ENCODE results near the gene IL22RA1. TPM values are rescaled to one million over a fixed set of nuclear protein-coding genes. Genes with fewer than 3 reads are reported as not detected.
A peak's percentile ranks its signal among the peaks of the same experiment; 100 is the strongest.

Gene IL22RA1
- total and polyA plus RNA-seq, 2 of the 8 experiments (the other 6 are each of a cell fraction or from before 2014, with no cell fraction given), result 0.17 to 0.32 TPM

GRCh38 chr1:24147194-24147593, 4.3 kb upstream of the IL22RA1 start:
- POLR2A ChIA-PET (ENCODE audit: partially characterized antibody), result no interaction called here
- TF ChIP-seq E2F6 (IDR thresholded peaks at IDR 0.05), result no peak
- TF ChIP-seq SP1 (IDR thresholded peaks at IDR 0.05; ENCODE audit: low read depth, low read length), result no peak
- no peak for TF ChIP-seq YY1 (IDR thresholded peaks at IDR 0.05; ENCODE audit: low read depth, low read length)
- no peak for TF ChIP-seq JUND (IDR thresholded peaks at IDR 0.05; ENCODE audit: low read length)
- no peak for TF ChIP-seq SP2 (IDR thresholded peaks at IDR 0.05; ENCODE audit: low read length)
- no peak for TF ChIP-seq SP4 (IDR thresholded peaks at IDR 0.05; ENCODE audit: low read length)
- no peak for TF ChIP-seq EP300 (IDR thresholded peaks at IDR 0.05; ENCODE audit: borderline replicate concordance in 1 of 2, low read depth in 2 of 2, low read length in 2 of 2)
- TF ChIP-seq TAF1 (IDR thresholded peaks at IDR 0.05; ENCODE audit: low read depth, low read length), result no peak
- no peak for TF ChIP-seq CTBP2 (IDR thresholded peaks at IDR 0.05; ENCODE audit: borderline replicate concordance, insufficient read depth, insufficient read length, low read length)
- TF ChIP-seq SIRT6 (IDR thresholded peaks at IDR 0.05; ENCODE audit: low read length), result no peak
- TF ChIP-seq RFX5 (IDR thresholded peaks at IDR 0.05; ENCODE audit: borderline replicate concordance, low read depth, low read length), result no peak
- no peak for TF ChIP-seq RAD21 (IDR thresholded peaks at IDR 0.05 in 1 of 2, conservative IDR thresholded peaks at IDR 0.05 in 1 of 2; ENCODE audit: low read depth in 2 of 2, low read length in 2 of 2)
- no peak for TF ChIP-seq GTF2F1 (IDR thresholded peaks at IDR 0.05; ENCODE audit: borderline replicate concordance, low read depth, low read length)
- no peak for TF ChIP-seq SUZ12 (IDR thresholded peaks at IDR 0.05; ENCODE audit: low read length)

More at GRCh38 chr1:24147194-24147593, 4.3 kb upstream of the IL22RA1 start:
- H4K5ac ChIP-seq (ENCODE audit: insufficient read length, low read depth, low read length), result no peak overlapping the region
- WGBS, 2 experiments (ENCODE audit: extremely low coverage in 1 of 2, insufficient coverage in 1 of 2, insufficient read length in 1 of 2, insufficient replicate concordance in 2 of 2, low coverage in 1 of 2, low lambda C conversion rate in 2 of 2, missing lambda C conversion rate in 1 of 2), result 87% methylated on average over 9 of the region's 9 CpGs; no CpG with 5 or more reads in 1 of the 2 experiments
- H2BK120ac ChIP-seq (replicated peaks; ENCODE audit: low read depth, low read length), result no peak overlapping the region
- H3K4ac ChIP-seq (replicated peaks; ENCODE audit: insufficient read length, low read depth, low read length), result no peak overlapping the region
- no peak overlapping the region for H3K4me3 ChIP-seq (ENCODE audit: extremely low read depth in 1 of 4, insufficient read depth in 2 of 4, low read depth in 3 of 4, low read length in 4 of 4)
- no peak overlapping the region for H3K4me2 ChIP-seq (ENCODE audit: insufficient read depth in 1 of 2, low read depth in 2 of 2, low read length in 2 of 2)
- no peaks in the 10 kb centered on the region for H3K27me3 ChIP-seq (replicated peaks in 1 of 4; ENCODE audit: control insufficient read depth in 3 of 4, extremely low read depth in 1 of 4, insufficient read depth in 3 of 4, low read length in 3 of 4)
- H3K27ac ChIP-seq (ENCODE audit: low read depth, low read length), result no peak overlapping the region
- H3K79me2 ChIP-seq (ENCODE audit: control insufficient read depth in 1 of 2, insufficient read depth in 2 of 2, low read length in 2 of 2), result no peaks in the 10 kb centered on the region
- no peak overlapping the region; a peak in 2 of 7 replicates for H3K9ac ChIP-seq (replicated peaks in 1 of 4; ENCODE audit: extremely low read depth in 1 of 4, low read depth in 3 of 4, low read length in 3 of 4)
- no peak overlapping the region for H2AFZ ChIP-seq (ENCODE audit: low read length)
- no peaks in the 10 kb centered on the region; the same call in 1 of the 2 replicates for H3K79me1 ChIP-seq (ENCODE audit: low read depth, low read length)
- CTCF ChIA-PET (ENCODE audit: partially characterized antibody), result interaction anchor here (1.0 to 1.5 kb wide), 4 partner anchors 9 to 246 kb away, joined by 3 to 7 read pairs (median 4); no protein-coding TSS in a partner anchor
- no peaks in the 10 kb centered on the region for H4K20me1 ChIP-seq (replicated peaks in 1 of 2; ENCODE audit: control insufficient read depth in 1 of 2, insufficient read depth in 2 of 2, low read length in 2 of 2)
- no peak overlapping the region; the same call in 1 of the 2 replicates for H3K18ac ChIP-seq (ENCODE audit: extremely low read depth, low read length)
- no peak overlapping the region; the same call in 1 of the 2 replicates for H2BK15ac ChIP-seq (ENCODE audit: low read length)
- H4K91ac ChIP-seq (replicated peaks; ENCODE audit: insufficient read length, low read length), result no peak overlapping the region
- H3K56ac ChIP-seq (replicated peaks; ENCODE audit: insufficient read length, low read depth, low read length), result no peak overlapping the region
- H3K23ac ChIP-seq (ENCODE audit: insufficient read length), result no peak overlapping the region
- FAIRE-seq (no peak), DNase-seq (ENCODE audit: low read depth in 1 of 2, low spot score in 2 of 2) (no peak)
- no peak overlapping the region for H2BK20ac ChIP-seq (ENCODE audit: low read length)
- H4K8ac ChIP-seq (ENCODE audit: extremely low read depth, insufficient read depth, low read length), result no peak overlapping the region
- H3K14ac ChIP-seq (ENCODE audit: insufficient read length), result no peak overlapping the region
- H3K9me3 ChIP-seq (ENCODE audit: insufficient read depth in 2 of 2, low read depth in 1 of 2, low read length in 1 of 2), result no peaks in the 10 kb centered on the region
- no peak overlapping the region for H2BK5ac ChIP-seq (ENCODE audit: low read depth, low read length)
- no peak overlapping the region for H2AK5ac ChIP-seq (ENCODE audit: low read depth, low read length)
- H3K23me2 ChIP-seq (ENCODE audit: low read depth, low read length), result 0 out of 2 replicates have a peak, but pooled peaks cover 1% of the 10 kb centered on the region
- peak overlapping the region; percentile 68; the same call in 1 of the 2 replicates for H2BK12ac ChIP-seq (ENCODE audit: low read depth, low read length)
- no peaks in the 10 kb centered on the region for H3K36me3 ChIP-seq (ENCODE audit: control insufficient read depth in 2 of 4, insufficient read depth in 4 of 4, low read length in 3 of 4)
- H3K4me1 ChIP-seq (replicated peaks in 1 of 4; ENCODE audit: control insufficient read depth in 3 of 4, insufficient read depth in 4 of 4, low read length in 3 of 4), result peaks cover 0 to 13% (median 6%) of the 10 kb centered on the region in 4 experiments; a peak in 6 of 7 replicates
